MM.1S (cell line): ENCODE results near the gene TMEM135.

Experiments used
- DNase-seq: peaks from one replicate; pipeline ENCODE4 v3.0.0-alpha.2; 2015
- H2AFZ ChIP-seq: fragments of 300-600 bp; sonication (generic); 2 replicates; pipeline ENCODE4 v1.6.0; 2016; ENCODE audit warnings: antibody characterized with exemption, low read length
- H3F3A ChIP-seq: fragments of 300-600 bp; sonication (generic); 2 replicates; pipeline ENCODE4 v1.6.1; 2016; ENCODE audit warnings: mild to moderate bottlenecking, antibody characterized with exemption, low read length, moderate library complexity, mixed read lengths; ENCODE audit not compliant: insufficient read depth
- H3K27ac ChIP-seq: fragments of 300-600 bp; sonication (generic); 2 replicates; pipeline ENCODE4 v1.5.1; 2016; ENCODE audit warnings: mild to moderate bottlenecking, low read length
- H3K27me3 ChIP-seq: fragments of 300-600 bp; sonication (generic); replicated peaks from 2 replicates; pipeline ENCODE4 v1.6.0; 2016; ENCODE audit warnings: low read length; ENCODE audit not compliant: insufficient read depth
- H3K36me3 ChIP-seq: fragments of 300-600 bp; sonication (generic); replicated peaks from 2 replicates; pipeline ENCODE4 v1.6.1; 2016; ENCODE audit warnings: mild to moderate bottlenecking, low read length, mixed read lengths; ENCODE audit not compliant: insufficient read depth
- H3K4me1 ChIP-seq: fragments of 300-600 bp; sonication (generic); 2 replicates; pipeline ENCODE4 v1.6.1; 2016; ENCODE audit warnings: low read length, mixed read lengths
- H3K4me2 ChIP-seq: fragments of 300-600 bp; sonication (generic); 2 replicates; pipeline ENCODE4 v1.6.0; 2016; ENCODE audit warnings: low read depth, low read length
- H3K4me3 ChIP-seq: fragments of 300-600 bp; sonication (generic); 2 replicates; pipeline ENCODE4 v1.5.1; 2016; ENCODE audit warnings: low read length, mixed read lengths
- H3K79me2 ChIP-seq: fragments of 300-600 bp; sonication (generic); 2 replicates; pipeline ENCODE4 v1.6.1; 2016; ENCODE audit warnings: mixed run types, low read length, mixed read lengths
- H3K9ac ChIP-seq: fragments of 300-600 bp; sonication (generic); 2 replicates; pipeline ENCODE4 v1.6.1; 2016; ENCODE audit warnings: low read length, mixed read lengths
- H3K9me2 ChIP-seq: fragments of 300-600 bp; sonication (generic); replicated peaks from 2 replicates; pipeline ENCODE4 v1.6.1; 2016; ENCODE audit warnings: mild to moderate bottlenecking, low read length, mixed read lengths; ENCODE audit not compliant: insufficient read depth
- H3K9me3 ChIP-seq: fragments of 300-600 bp; sonication (generic); replicated peaks from 2 replicates; pipeline ENCODE4 v1.6.1; 2016; ENCODE audit warnings: mild to moderate bottlenecking, low read length, mixed read lengths; ENCODE audit not compliant: insufficient read depth
- H4K20me1 ChIP-seq: fragments of 300-600 bp; sonication (generic); 2 replicates; pipeline ENCODE4 v1.6.1; 2016; ENCODE audit warnings: mild to moderate bottlenecking, low read length, moderate library complexity, mixed read lengths; ENCODE audit not compliant: insufficient read depth
- EZH2 ChIP-seq: fragments of 300-600 bp; sonication (generic); optimal IDR thresholded peaks from 2 replicates; pipeline ENCODE3; 2017; ENCODE audit warnings: low read depth, mild to moderate bottlenecking, antibody characterized with exemption, low read length, mixed read lengths
- EZH2phosphoT487 ChIP-seq: fragments of 300-600 bp; sonication (generic); IDR thresholded peaks from 2 replicates; pipeline ENCODE4 v1.6.1; 2018; ENCODE audit warnings: antibody characterized with exemption, low read length
- TF ChIP-seq, protein P1 (sequence below): fragments of 300-600 bp; sonication (generic); IDR thresholded peaks from 2 replicates; pipeline ENCODE4 v1.5.1; 2016; ENCODE audit warnings: antibody characterized with exemption, low read length, mixed read lengths

TMEM135 gene

GRCh38 chr11:87259736-87260135, 222.0 kb downstream of the TMEM135 start:
- TF ChIP-seq, protein P1, sequence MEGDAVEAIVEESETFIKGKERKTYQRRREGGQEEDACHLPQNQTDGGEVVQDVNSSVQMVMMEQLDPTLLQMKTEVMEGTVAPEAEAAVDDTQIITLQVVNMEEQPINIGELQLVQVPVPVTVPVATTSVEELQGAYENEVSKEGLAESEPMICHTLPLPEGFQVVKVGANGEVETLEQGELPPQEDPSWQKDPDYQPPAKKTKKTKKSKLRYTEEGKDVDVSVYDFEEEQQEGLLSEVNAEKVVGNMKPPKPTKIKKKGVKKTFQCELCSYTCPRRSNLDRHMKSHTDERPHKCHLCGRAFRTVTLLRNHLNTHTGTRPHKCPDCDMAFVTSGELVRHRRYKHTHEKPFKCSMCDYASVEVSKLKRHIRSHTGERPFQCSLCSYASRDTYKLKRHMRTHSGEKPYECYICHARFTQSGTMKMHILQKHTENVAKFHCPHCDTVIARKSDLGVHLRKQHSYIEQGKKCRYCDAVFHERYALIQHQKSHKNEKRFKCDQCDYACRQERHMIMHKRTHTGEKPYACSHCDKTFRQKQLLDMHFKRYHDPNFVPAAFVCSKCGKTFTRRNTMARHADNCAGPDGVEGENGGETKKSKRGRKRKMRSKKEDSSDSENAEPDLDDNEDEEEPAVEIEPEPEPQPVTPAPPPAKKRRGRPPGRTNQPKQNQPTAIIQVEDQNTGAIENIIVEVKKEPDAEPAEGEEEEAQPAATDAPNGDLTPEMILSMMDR = no peak
- TF ChIP-seq EZH2phosphoT487 (no peak), EZH2 (no peak)
- Histone ChIP-seq H3K79me2 (no peaks in the 10 kb centered on the region), H3K27me3 (no peaks in the 10 kb centered on the region), H3F3A (no peaks in the 10 kb centered on the region), H3K9me2 (no peaks in the 10 kb centered on the region), H3K36me3 (no peaks in the 10 kb centered on the region), H3K9ac (no peak overlapping the region), H3K4me3 (no peak overlapping the region), H2AFZ (no peak overlapping the region), H3K4me2 (no peak overlapping the region), H4K20me1 (no peaks in the 10 kb centered on the region), H3K27ac (no peak overlapping the region), H3K9me3 (no peaks in the 10 kb centered on the region), H3K4me1 (no peaks in the 10 kb centered on the region)
- no peak for DNase-seq

DNA sequence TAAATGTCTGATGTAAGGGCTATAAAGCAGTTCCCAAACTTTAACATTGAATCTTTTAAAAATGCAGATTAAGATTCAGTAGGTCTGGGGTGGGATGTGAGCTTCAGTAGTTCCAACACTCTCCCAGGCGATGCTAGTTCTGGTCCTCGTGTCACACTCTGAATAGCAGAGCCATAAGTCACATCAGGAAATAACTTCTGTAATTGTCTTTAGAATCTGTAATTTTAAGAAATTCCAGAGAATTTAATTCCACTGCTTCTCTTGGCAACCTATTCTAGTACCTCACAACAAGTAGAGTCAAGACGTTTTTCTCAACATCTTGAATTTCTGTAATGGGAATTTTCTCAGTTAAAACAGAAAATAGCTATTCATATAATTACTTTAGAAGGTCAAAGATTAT, 223.1 kb downstream of the TMEM135 start:
- Histone ChIP-seq H3K9me3 (no peaks in the 10 kb centered on the region), H3K27me3 (no peaks in the 10 kb centered on the region), H4K20me1 (no peaks in the 10 kb centered on the region), H2AFZ (no peak overlapping the region), H3K36me3 (no peaks in the 10 kb centered on the region), H3K79me2 (no peaks in the 10 kb centered on the region), H3K9me2 (no peaks in the 10 kb centered on the region), H3K27ac (no peak overlapping the region), H3K4me1 (no peaks in the 10 kb centered on the region), H3K4me2 (no peak overlapping the region), H3K4me3 (no peak overlapping the region), H3F3A (no peaks in the 10 kb centered on the region), H3K9ac (no peak overlapping the region)
- TF ChIP-seq EZH2phosphoT487 (no peak), EZH2 (no peak)
- TF ChIP-seq, protein P1 = no peak
- DNase-seq = no peak

DNA sequence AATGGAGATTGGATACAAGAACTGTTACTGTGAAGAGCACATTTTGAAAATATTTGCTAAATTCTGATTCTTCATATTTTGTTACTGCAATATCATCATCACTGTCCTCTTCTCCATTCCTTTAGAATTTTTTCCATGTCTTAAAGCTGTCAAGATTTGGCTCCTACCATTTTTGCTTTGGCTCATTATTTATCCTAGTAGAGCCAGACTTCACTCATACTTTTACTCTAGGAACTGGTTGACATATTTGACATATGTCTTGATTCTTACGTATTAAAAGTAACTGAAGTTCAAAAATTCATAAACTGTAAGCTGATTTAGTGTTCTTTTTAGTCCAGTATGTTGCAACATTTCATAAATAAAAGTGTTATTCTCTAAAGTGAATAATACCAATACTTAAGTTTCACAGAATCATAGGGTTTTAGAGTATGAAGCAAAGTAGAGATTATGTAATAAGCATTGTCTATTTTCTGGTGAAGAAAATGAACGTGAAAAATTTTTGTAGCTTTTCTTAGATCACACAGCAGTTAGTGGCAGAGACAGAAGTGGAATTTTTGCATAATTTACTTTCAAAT, 225.6 kb downstream of the TMEM135 start:
- Histone ChIP-seq H3F3A (no peaks in the 10 kb centered on the region), H3K27me3 (no peaks in the 10 kb centered on the region), H4K20me1 (no peaks in the 10 kb centered on the region), H3K27ac (no peak overlapping the region), H3K79me2 (no peaks in the 10 kb centered on the region), H3K4me3 (no peak overlapping the region), H3K9ac (no peak overlapping the region), H2AFZ (no peak overlapping the region), H3K4me2 (no peak overlapping the region), H3K9me3 (no peaks in the 10 kb centered on the region), H3K9me2 (no peaks in the 10 kb centered on the region), H3K36me3 (no peaks in the 10 kb centered on the region), H3K4me1 (no peaks in the 10 kb centered on the region)
- DNase-seq = no peak
- TF ChIP-seq EZH2 = no peak
- TF ChIP-seq EZH2phosphoT487 = no peak

DNA sequence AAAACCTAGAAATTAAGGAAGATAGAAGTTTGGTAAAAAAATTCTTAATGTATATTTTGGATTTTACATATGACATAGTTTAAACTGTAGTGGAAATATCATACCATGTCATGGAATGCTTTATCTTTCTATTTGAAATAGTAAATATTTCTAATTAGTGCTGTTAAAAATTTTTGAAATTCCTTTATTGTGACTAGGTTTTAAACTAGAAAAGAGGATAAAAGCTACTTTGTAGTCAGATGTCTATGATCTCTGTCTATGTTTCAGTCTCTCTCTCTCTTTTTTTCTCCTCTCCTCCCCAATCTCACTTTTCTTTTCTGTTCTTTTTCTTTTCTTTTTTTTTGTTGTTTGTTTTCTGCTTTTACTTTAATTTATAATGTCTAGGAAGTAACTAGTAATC, 226.2 kb downstream of the TMEM135 start:
- Histone ChIP-seq H4K20me1 (no peaks in the 10 kb centered on the region), H3K36me3 (no peaks in the 10 kb centered on the region), H3F3A (no peaks in the 10 kb centered on the region), H3K9me3 (no peaks in the 10 kb centered on the region), H3K79me2 (no peaks in the 10 kb centered on the region), H3K27ac (no peak overlapping the region), H2AFZ (no peak overlapping the region), H3K9me2 (no peaks in the 10 kb centered on the region), H3K27me3 (no peaks in the 10 kb centered on the region), H3K4me3 (no peak overlapping the region), H3K9ac (no peak overlapping the region), H3K4me2 (no peak overlapping the region), H3K4me1 (no peaks in the 10 kb centered on the region)
- DNase-seq = no peak
- TF ChIP-seq EZH2phosphoT487 (no peak), EZH2 (no peak)
- TF ChIP-seq, protein P1 = no peak
